PC-9 (cell line): Measurements from ENCODE around the gene GOLGA6L25. TPM values are rescaled to one million over a fixed set of nuclear protein-coding genes. Genes with fewer than 3 reads are reported as not detected.
"Not testable (repeated sequence)": the region's sequence is repeated elsewhere in the genome, so short reads cannot be mapped to it uniquely, and the experiment has no call there.

Experiments
- Bru-seq: library from RNA; stranded (reverse); fragments of 400-500 nt; gene quantifications from one replicate; lab custom pipeline; 2021; lab: Mats Ljungman, UMichigan
- BruChase-seq, 2 experiments: library from RNA; stranded (reverse); fragments of 400-500 nt; gene quantifications; one replicate each; lab custom pipeline; 2021; lab: Mats Ljungman, UMichigan
- BruUV-seq: library from RNA; stranded (reverse); fragments of 400-500 nt; replicated peaks from 2 replicates; lab custom pipeline; 2021; lab: Mats Ljungman, UMichigan
- CTCF ChIA-PET: fragments of 300-600 bp; sonication (Branson Sonifier 250); formaldehyde crosslinking; loops from one replicate; lab custom pipeline; 2022; ENCODE audit warnings: antibody characterized with exemption; lab: Charles Lee
- POLR2A ChIA-PET: fragments of 300-600 bp; sonication (Branson Sonifier 250); formaldehyde crosslinking; loops from one replicate; lab custom pipeline; 2022; ENCODE audit warnings: antibody characterized with exemption; ENCODE audit not compliant: unreplicated experiment; lab: Charles Lee
- DNase-seq, 2 experiments: peaks; one replicate each; pipeline versions ENCODE4 v3.0.0 to v3.0.0-alpha.2; 2015 to 2022; ENCODE audit warnings: mixed read lengths in 1 of 2
- H2AFZ ChIP-seq: fragments of 200-600 bp; sonication (generic); 2 replicates; pipeline ENCODE4 v1.8.1; 2017; ENCODE audit warnings: antibody characterized with exemption
- H3F3A ChIP-seq: fragments of 200-600 bp; sonication (generic); 2 replicates; pipeline ENCODE4 v1.8.1; 2017; ENCODE audit warnings: antibody characterized with exemption, mild to moderate bottlenecking, low read depth; ENCODE audit not compliant: insufficient read depth
- H3K27ac ChIP-seq: fragments of 200-600 bp; sonication (generic); 2 replicates; pipeline ENCODE4 v1.6.1; 2016; ENCODE audit warnings: mixed run types
- H3K27me3 ChIP-seq: fragments of 200-600 bp; sonication (generic); 2 replicates; pipeline ENCODE4 v1.6.1; 2016; ENCODE audit warnings: low read depth, mixed run types; ENCODE audit not compliant: insufficient read depth
- H3K36me3 ChIP-seq: fragments of 200-600 bp; sonication (generic); 2 replicates; pipeline ENCODE4 v1.6.1; 2016; ENCODE audit warnings: low read depth, mixed run types
- H3K4me1 ChIP-seq: fragments of 200-600 bp; sonication (generic); replicated peaks from 2 replicates; pipeline ENCODE4 v1.6.1; 2016; ENCODE audit warnings: mixed run types; ENCODE audit not compliant: insufficient read depth
- H3K4me2 ChIP-seq: fragments of 200-600 bp; sonication (generic); 2 replicates; pipeline ENCODE4 v1.6.1; 2017; ENCODE audit warnings: mixed run types
- H3K4me3 ChIP-seq: fragments of 200-600 bp; sonication (generic); 2 replicates; pipeline ENCODE4 v1.6.1; 2016; ENCODE audit warnings: mixed run types
- H3K79me2 ChIP-seq: fragments of 200-600 bp; sonication (generic); 2 replicates; pipeline ENCODE4 v1.6.1; 2017; ENCODE audit warnings: low read depth, mixed run types
- H3K9me2 ChIP-seq: fragments of 200-600 bp; sonication (generic); 2 replicates; pipeline ENCODE4 v1.8.1; 2017; ENCODE audit warnings: mild to moderate bottlenecking; ENCODE audit not compliant: insufficient read depth
- H3K9me3 ChIP-seq: fragments of 200-600 bp; sonication (generic); 2 replicates; pipeline ENCODE4 v1.8.1; 2016; ENCODE audit warnings: low read depth; ENCODE audit not compliant: insufficient read depth
- H4K20me1 ChIP-seq: fragments of 200-600 bp; sonication (generic); 2 replicates; pipeline ENCODE4 v1.8.1; 2017; ENCODE audit not compliant: insufficient read depth
- intact Hi-C: fragments of 100-400 bp; cut with micrococcal nuclease; formaldehyde crosslinking; loops from one replicate; pipeline ENCODE4 v1.10.0; 2022; ENCODE audit not compliant: unreplicated experiment
- long read RNA-seq: library from polyadenylated mRNA; stranded (forward); transcript quantifications from one replicate; pipeline ENCODE4 v2.0.0, GENCODE V29; 2022
- total RNA-seq: library from RNA; stranded (reverse); gene quantifications from 2 replicates; pipeline ENCODE4 v1.2.3, GENCODE V29; 2021

Gene GOLGA6L25
- total RNA-seq = not detected in 2 replicates
- not detected for Bru-seq, nascent RNA
- not detected for BruChase-seq, experiment 1, labeled RNA remaining after a 2-hour chase
- not detected for BruChase-seq, experiment 2, labeled RNA remaining after a 6-hour chase
- long read RNA-seq = 0 reads

- H3K27me3 ChIP-seq, H3F3A ChIP-seq, H2AFZ ChIP-seq, CTCF ChIA-PET, POLR2A ChIA-PET, H3K4me1 ChIP-seq, intact Hi-C loops, H3K36me3 ChIP-seq, DNase-seq, H3K79me2 ChIP-seq, BruUV-seq, H3K4me3 ChIP-seq, H4K20me1 ChIP-seq, H3K9me3 ChIP-seq, H3K27ac ChIP-seq, H3K4me2 ChIP-seq, H3K9me2 ChIP-seq: not testable (repeated sequence)
Observed at GRCh38 chr15:28553268-28553667, at the start of gene GOLGA6L25. GOLGA6L25 (plus strand) TSS chr15:28553568; CDS start chr15:28553629, 61 bp downstream.

DNA sequence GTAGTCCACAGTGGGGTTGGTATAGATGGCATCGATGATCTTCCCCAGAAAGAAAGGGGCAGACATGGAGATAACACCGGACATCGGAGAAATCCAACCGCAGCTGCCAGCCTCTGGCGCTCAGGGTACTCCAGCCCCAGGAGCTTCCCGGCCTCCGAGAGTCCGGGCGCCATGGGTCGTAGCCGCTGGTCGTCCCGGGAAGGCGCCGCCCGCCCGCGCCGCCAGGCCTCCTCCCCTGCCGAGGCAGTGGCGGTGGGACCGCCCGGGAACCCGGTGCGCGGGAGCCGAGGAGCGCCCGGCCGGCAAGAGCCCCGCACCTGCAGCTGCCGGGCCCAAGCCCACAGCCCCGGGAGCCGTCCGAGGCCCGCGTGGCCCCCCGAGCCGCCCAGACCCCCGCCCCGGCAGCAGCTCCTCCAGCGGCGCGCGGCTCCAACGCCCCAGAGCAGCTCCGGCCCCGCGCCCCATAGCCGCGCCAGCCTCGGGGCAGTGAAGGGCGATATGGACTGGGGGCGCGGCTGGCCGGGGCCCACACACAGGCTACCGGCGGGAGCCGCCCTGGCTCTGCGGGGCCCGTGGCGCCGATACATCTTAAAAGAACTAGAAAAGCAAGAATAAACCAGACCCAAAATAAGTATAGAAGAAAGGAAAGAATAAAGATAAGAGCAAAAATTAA lies 45.0 kb upstream of the GOLGA6L25 start:
- BruUV-seq, H3K4me1 ChIP-seq, CTCF ChIA-PET, POLR2A ChIA-PET, H4K20me1 ChIP-seq, H3K4me3 ChIP-seq, H3K9me2 ChIP-seq, H3K36me3 ChIP-seq, H3K27me3 ChIP-seq, H3K79me2 ChIP-seq, intact Hi-C loops, H3K9me3 ChIP-seq, DNase-seq, H3K4me2 ChIP-seq, H3K27ac ChIP-seq, H3F3A ChIP-seq, H2AFZ ChIP-seq: not testable (repeated sequence)

- BruUV-seq, intact Hi-C loops: not testable (repeated sequence)
Observed at GRCh38 chr15:28514128-28514527, 39.2 kb upstream of the GOLGA6L25 start.

GRCh38 chr15:28515208-28515607 lies 38.2 kb upstream of the GOLGA6L25 start:
- H3K79me2 ChIP-seq, POLR2A ChIA-PET, H2AFZ ChIP-seq, H3K4me3 ChIP-seq, DNase-seq, H3K9me2 ChIP-seq, BruUV-seq, H3K4me2 ChIP-seq, H3K27me3 ChIP-seq, H4K20me1 ChIP-seq, H3K36me3 ChIP-seq, H3K9me3 ChIP-seq, H3F3A ChIP-seq, H3K4me1 ChIP-seq, intact Hi-C loops, H3K27ac ChIP-seq, CTCF ChIA-PET: not testable (repeated sequence)

More at GRCh38 chr15:28514128-28514527, 39.2 kb upstream of the GOLGA6L25 start:
- H3F3A ChIP-seq, H3K79me2 ChIP-seq, H3K9me3 ChIP-seq, H3K4me3 ChIP-seq, H3K4me1 ChIP-seq, H3K27ac ChIP-seq, CTCF ChIA-PET, H3K36me3 ChIP-seq, H3K27me3 ChIP-seq, POLR2A ChIA-PET, H4K20me1 ChIP-seq, DNase-seq, H2AFZ ChIP-seq, H3K9me2 ChIP-seq, H3K4me2 ChIP-seq: not testable (repeated sequence)

- CTCF ChIA-PET, H3K79me2 ChIP-seq, H3F3A ChIP-seq, H3K9me3 ChIP-seq, H3K36me3 ChIP-seq, H4K20me1 ChIP-seq, H3K27me3 ChIP-seq, H2AFZ ChIP-seq, POLR2A ChIA-PET, H3K27ac ChIP-seq, intact Hi-C loops, H3K9me2 ChIP-seq, BruUV-seq, H3K4me2 ChIP-seq, DNase-seq, H3K4me1 ChIP-seq, H3K4me3 ChIP-seq: not testable (repeated sequence)
Observed at GRCh38 chr15:28532954-28533353, 20.4 kb upstream of the GOLGA6L25 start, which contains the start of gene GOLGA8G. GOLGA8G (minus strand) TSS chr15:28532971; CDS start chr15:28532909, 62 bp downstream.

GRCh38 chr15:28573351-28573750 lies 20.0 kb downstream of the GOLGA6L25 start:
- H3K9me3 ChIP-seq, H3K79me2 ChIP-seq, intact Hi-C loops, H3K27ac ChIP-seq, H3K27me3 ChIP-seq, H3K4me2 ChIP-seq, CTCF ChIA-PET, H2AFZ ChIP-seq, BruUV-seq, POLR2A ChIA-PET, H3K9me2 ChIP-seq, DNase-seq, H3K36me3 ChIP-seq, H3F3A ChIP-seq, H3K4me1 ChIP-seq, H4K20me1 ChIP-seq, H3K4me3 ChIP-seq: not testable (repeated sequence)

DNA sequence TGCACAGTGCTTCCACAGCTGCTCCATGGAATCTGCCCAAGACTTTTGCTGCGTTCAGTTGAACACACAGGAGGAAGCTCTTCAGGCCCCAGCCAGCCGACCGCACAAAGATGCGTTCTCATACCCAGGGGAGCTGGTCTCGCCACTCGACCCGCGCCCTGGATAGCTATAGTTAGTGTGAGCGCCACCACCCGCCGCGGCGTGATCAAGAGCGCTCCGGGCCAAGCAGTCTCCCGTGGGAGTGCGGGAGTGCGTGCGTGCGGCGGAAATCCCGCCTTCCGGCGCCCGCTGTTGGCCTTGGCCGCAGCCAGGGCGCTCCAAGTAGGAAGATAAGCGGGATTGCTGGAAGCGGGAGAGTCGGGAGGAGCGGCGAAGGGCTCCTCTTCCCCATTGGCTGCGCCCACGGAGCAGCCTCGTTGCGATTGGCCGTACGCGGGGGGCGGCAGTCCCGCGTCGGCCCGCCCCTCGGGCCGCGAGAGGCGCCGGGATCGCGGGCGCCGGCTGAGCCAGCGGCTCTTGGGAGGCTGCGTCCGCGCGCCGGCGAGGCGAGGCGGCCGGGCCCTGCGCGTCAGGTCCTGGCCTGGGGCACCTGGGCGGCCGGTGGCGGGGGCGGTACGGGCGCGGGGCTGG lies 35.7 kb downstream of the GOLGA6L25 start:
- BruUV-seq, H3K79me2 ChIP-seq, H3K4me1 ChIP-seq, H3K4me2 ChIP-seq, H3K27me3 ChIP-seq, H2AFZ ChIP-seq, POLR2A ChIA-PET, CTCF ChIA-PET, H3F3A ChIP-seq, H4K20me1 ChIP-seq, H3K9me2 ChIP-seq, intact Hi-C loops, DNase-seq, H3K36me3 ChIP-seq, H3K4me3 ChIP-seq, H3K27ac ChIP-seq, H3K9me3 ChIP-seq: not testable (repeated sequence)
